Astrocyte of the spinal cord (primary cell): ENCODE measurements around the gene SLIT2.
A peak's percentile ranks its signal among the peaks of the same experiment; 100 is the strongest.

ENCODE experiments used
- DNase-seq: peaks from one replicate; pipeline ENCODE4 v3.0.0; 2011; ENCODE audit warnings: low read depth, low spot score
- H3K4me3 ChIP-seq: 2 replicates; pipeline ENCODE4 v1.5.1; 2011; ENCODE audit warnings: low read depth, mild to moderate bottlenecking, low read length, moderate library complexity
- in situ Hi-C: cut with HindIII; loops from 2 replicates; pipeline ENCODE4 v1.10.0; 2017; ENCODE audit warnings: low sequenced_read_pairs
- TF ChIP-seq, protein P1 (sequence below): IDR thresholded peaks from 2 replicates; pipeline ENCODE4 v1.5.1; 2012; ENCODE audit warnings: low read depth, mild to moderate bottlenecking, low read length, inconsistent platforms

SLIT2 gene

DNA sequence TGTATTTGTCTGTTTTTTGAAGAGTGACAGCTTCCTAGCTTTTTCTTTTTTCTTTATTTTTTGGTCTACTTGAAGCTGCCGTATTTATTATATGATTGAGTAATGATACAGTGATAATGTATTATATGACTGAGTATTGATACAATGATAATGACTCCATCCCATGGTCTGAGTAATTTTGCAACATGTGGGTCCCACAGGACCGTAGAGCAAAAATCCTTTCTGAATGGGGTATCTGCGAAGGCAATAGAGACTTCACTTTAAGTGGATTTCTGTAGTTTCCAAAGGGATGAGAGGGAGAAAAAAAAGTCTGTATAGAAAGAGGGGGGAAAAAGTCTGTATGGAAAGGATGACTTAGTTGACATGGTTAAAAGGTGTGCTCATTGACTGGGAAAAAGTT is 41.0 kb downstream of the SLIT2 start:
- no peak for DNase-seq
- no peak overlapping the region for H3K4me3 ChIP-seq
- TF ChIP-seq, protein P1, sequence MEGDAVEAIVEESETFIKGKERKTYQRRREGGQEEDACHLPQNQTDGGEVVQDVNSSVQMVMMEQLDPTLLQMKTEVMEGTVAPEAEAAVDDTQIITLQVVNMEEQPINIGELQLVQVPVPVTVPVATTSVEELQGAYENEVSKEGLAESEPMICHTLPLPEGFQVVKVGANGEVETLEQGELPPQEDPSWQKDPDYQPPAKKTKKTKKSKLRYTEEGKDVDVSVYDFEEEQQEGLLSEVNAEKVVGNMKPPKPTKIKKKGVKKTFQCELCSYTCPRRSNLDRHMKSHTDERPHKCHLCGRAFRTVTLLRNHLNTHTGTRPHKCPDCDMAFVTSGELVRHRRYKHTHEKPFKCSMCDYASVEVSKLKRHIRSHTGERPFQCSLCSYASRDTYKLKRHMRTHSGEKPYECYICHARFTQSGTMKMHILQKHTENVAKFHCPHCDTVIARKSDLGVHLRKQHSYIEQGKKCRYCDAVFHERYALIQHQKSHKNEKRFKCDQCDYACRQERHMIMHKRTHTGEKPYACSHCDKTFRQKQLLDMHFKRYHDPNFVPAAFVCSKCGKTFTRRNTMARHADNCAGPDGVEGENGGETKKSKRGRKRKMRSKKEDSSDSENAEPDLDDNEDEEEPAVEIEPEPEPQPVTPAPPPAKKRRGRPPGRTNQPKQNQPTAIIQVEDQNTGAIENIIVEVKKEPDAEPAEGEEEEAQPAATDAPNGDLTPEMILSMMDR = no peak
- in situ Hi-C loops = no loop called here

DNA sequence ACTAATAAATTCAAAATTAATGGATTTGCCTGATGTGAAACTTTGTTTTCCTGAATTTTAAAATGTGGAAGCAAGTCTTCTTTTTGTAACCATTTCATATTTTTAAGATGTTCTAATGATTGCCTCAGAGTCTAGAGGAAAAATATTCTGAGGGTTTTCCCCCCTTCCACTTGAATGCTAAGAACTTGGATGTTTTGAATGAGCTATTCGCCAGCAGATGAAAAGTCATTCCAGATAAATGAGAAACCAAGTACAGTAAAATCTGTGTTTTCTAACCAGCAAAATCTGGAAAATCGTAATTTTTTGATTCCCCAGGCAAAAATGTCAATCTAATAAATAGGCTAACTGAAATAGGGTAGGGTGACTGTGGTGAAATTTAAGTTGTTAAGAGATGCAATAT is 45.6 kb downstream of the SLIT2 start:
- no peak overlapping the region for H3K4me3 ChIP-seq
- no peak for DNase-seq
- in situ Hi-C loops = no loop called here
- TF ChIP-seq, protein P1 = no peak

DNA sequence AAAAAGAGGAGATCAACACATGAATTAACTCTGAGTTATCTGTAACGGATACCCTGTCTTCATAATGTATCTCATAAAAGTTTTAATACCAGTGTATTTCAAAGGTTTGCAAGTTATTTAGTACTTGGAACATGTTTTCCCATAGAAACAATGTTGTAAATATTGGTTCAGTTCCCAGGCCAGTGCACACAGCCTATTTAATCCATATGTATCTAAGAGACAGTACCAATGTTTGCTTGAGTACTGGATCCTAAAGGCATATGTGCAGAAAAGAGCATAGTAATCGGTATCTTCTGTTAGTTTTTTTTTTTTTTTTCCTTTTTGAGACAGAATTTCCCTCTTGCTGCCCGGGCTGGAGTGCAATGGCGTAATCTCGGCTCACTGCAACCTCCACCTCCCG is 46.1 kb downstream of the SLIT2 start:
- no peak for DNase-seq
- TF ChIP-seq, protein P1 = no peak
- in situ Hi-C loops = no loop called here
- H3K4me3 ChIP-seq = no peak overlapping the region

DNA sequence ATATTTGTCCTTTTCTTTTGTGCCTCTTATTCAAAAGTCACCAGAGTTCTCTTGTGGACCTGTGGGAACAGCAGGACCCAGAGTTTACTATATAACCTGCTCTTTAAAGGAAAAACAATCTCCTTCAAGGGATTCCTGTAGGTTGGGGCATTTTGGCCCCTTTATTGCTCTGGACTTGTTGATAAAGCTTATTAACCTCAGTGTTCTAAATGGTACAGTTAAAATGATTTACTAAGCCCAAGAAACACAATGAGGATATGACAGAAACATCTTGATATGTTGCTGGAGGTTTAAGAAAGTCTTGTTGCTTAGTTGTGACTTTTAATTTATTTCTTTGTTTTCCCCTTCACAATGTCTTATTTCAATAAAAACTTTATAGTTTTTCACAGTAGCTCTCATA is 46.8 kb downstream of the SLIT2 start:
- in situ Hi-C loops = no loop called here
- no peak overlapping the region for H3K4me3 ChIP-seq
- DNase-seq = no peak
- TF ChIP-seq, protein P1 = no peak

DNA sequence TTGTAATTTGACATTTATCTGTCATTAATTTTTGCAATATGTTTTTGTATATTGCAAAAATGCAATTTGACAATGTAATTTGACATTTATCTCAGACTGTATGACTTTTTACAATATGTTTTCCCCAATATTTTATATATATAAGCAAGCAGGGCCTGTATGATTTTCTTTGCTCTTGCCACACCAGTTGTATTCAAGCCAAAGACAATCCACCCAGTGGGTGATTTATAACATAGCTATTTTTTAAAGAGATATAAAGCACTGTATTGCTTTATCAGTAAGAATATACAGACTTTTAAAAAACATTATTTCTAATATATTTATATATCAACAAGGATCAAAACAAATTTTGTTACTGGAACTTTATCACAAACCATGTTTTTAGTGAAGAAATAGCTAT is 47.3 kb downstream of the SLIT2 start:
- TF ChIP-seq, protein P1 = no peak
- no peak overlapping the region for H3K4me3 ChIP-seq
- in situ Hi-C loops = no loop called here
- no peak for DNase-seq

DNA sequence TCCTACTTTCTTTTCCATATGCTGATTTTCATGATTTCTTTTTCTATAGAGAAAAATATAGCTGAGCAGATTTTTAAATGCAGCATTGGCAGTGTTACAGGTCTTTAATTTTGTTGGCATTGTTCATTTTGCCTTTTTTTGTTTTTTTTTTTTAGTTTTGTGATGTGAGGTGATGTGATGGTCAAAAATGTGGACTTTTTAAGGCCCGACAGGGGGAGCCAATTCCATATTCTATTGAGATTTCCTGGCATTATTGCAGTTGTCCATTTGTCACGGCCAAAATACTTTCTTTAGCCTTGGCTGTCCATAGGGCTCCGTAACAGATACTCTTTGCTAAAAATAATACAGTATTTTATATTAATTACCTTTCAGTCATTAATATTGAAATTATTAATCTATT is 47.8 kb downstream of the SLIT2 start:
- TF ChIP-seq, protein P1 = peak; percentile 57
- in situ Hi-C loops = no loop called here
- H3K4me3 ChIP-seq = no peak overlapping the region
- DNase-seq = peak; percentile 52

DNA sequence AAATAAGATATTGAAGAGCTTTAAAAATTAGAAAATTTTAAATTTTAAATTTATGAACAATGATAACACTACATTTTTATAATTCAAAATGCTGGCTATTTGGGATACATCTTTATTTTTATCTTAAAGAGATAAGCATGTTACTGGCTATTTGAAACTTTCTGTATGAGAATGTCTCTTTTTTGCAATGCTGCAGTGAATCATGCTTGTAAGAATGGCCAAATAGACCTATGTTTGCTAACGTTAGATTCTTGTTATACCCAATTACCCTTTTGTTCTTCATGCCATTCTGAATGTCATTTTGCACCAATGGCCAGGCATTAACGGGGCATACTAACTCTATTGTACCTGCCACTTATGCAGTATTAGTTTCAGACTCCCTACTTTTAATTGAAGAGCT is 49.5 kb downstream of the SLIT2 start:
- TF ChIP-seq, protein P1 = no peak
- H3K4me3 ChIP-seq = no peak overlapping the region
- DNase-seq = no peak
- in situ Hi-C loops = no loop called here
